Lung (tissue), 12 donors: Measurements from ENCODE around the gene SLC1A7. TPM values are rescaled to one million over a fixed set of nuclear protein-coding genes. Genes with fewer than 3 reads are reported as not detected.

Experiments
- ATAC-seq: fragments of 200-7000 bp; cut with Tn5 transposase; one replicate; pipeline ENCODE4 v1.9.1; 2020; ENCODE audit warnings: moderate number of reproducible peaks; ENCODE audit not compliant: insufficient read depth, low FRiP score
- DNase-seq, 3 donors: peaks; one replicate each; pipeline ENCODE4 v3.0.0-alpha.2; 2013 to 2017
- H3K27ac ChIP-seq, 2 donors: one replicate each; pipeline ENCODE4 v1.5.1; 2013; ENCODE audit warnings: mild to moderate bottlenecking in 2 of 2, moderate library complexity in 2 of 2, control low read depth in 1 of 2, inconsistent platforms in 1 of 2, low read depth in 1 of 2, low read length in 1 of 2
- H3K27me3 ChIP-seq, 3 donors: one replicate each; pipeline ENCODE4 v1.5.1; 2013; ENCODE audit warnings: low read length in 2 of 3; ENCODE audit not compliant: control insufficient read depth in 3 of 3, insufficient read depth in 3 of 3
- H3K36me3 ChIP-seq, 4 donors: one replicate each; pipeline ENCODE4 v1.5.1; 2013; ENCODE audit warnings: low read length in 4 of 4, mild to moderate bottlenecking in 1 of 4, moderate library complexity in 1 of 4; ENCODE audit not compliant: control insufficient read depth in 4 of 4, insufficient read depth in 4 of 4
- H3K4me1 ChIP-seq, 5 donors: one replicate each; pipeline ENCODE4 v1.5.1; 2013; ENCODE audit warnings: low read length in 5 of 5, mild to moderate bottlenecking in 2 of 5, moderate library complexity in 1 of 5; ENCODE audit not compliant: control insufficient read depth in 5 of 5, insufficient read depth in 5 of 5
- H3K4me3 ChIP-seq: one replicate; pipeline ENCODE4 v1.5.1; 2013; ENCODE audit warnings: mild to moderate bottlenecking, control low read depth, moderate library complexity
- H3K9ac ChIP-seq, 2 donors: one replicate each; pipeline ENCODE4 v1.5.1; 2013; ENCODE audit warnings: low read length in 2 of 2, control low read depth in 1 of 2; ENCODE audit not compliant: insufficient read depth in 1 of 2
- H3K9me3 ChIP-seq, 4 donors: one replicate each; pipeline ENCODE4 v1.5.1; 2013; ENCODE audit warnings: low read length in 3 of 4, mild to moderate bottlenecking in 1 of 4, moderate library complexity in 1 of 4; ENCODE audit not compliant: control insufficient read depth in 4 of 4, insufficient read depth in 3 of 4
- CTCF ChIP-seq: IDR thresholded peaks from 2 replicates; pipeline ENCODE4 v1.5.1; 2012; ENCODE audit warnings: mild to moderate bottlenecking; ENCODE audit errors: control extremely low read depth, extremely low read depth
- WGBS, 2 donors: extraction: QIAGEN DNeasy Blood & Tissue Kit; methylation state at CpG; one replicate each; pipeline ENCODE4 v1.1.7; 2013; 5-methylcytosine and 5-hydroxymethylcytosine counted together
- polyA plus RNA-seq, 2 donors: library from polyadenylated mRNA; stranded (reverse); fragments of 200-250 nt; gene quantifications; one replicate each; pipeline ENCODE4 v1.2.1, GENCODE V29; 2013
- total RNA-seq, 2 donors: library from RNA; depleted of rRNA in 1 of 2; stranded (reverse); fragments of >200 nt in 1 of 2; gene quantifications; one replicate each; pipeline ENCODE4 v1.2.1, GENCODE V29; 2014 to 2021
- donor health status: control.
- donor health status: control.
- donor health status: Bipolar disorder and iron deficiency.
- donor health status: healthy.
- donor health status: DM: yes; HTN: yes; CAD: no.

SLC1A7 gene
- total and polyA plus RNA-seq, 4 donors, result 0.14 to 0.81 (median 0.38) TPM

GRCh38 chr1:53065391-53065790, 77.0 kb downstream of the SLC1A7 start:
- H3K4me3 ChIP-seq, result no peak overlapping the region
- H3K9me3 ChIP-seq, result no peaks in the 10 kb centered on the region
- H3K36me3 ChIP-seq, result peaks cover 0 to 5% (median 0%) of the 10 kb centered on the region in 4 donors
- H3K27me3 ChIP-seq, result peaks cover 0 to 15% (median 0%) of the 10 kb centered on the region in 3 donors
- H3K9ac ChIP-seq, result no peak overlapping the region
- ATAC-seq (no peak), DNase-seq (no peak)
- no peak for TF ChIP-seq CTCF
- no peak overlapping the region for H3K27ac ChIP-seq
- peaks cover 0 to 34% (median 9%) of the 10 kb centered on the region in 5 donors for H3K4me1 ChIP-seq
- WGBS, 2 donors, result 96 to 98% methylated on average over 7 of the region's 7 CpGs

- no peaks in the 10 kb centered on the region for H3K9me3 ChIP-seq
- ATAC-seq (no peak), DNase-seq (no peak)
- H3K27me3 ChIP-seq, result peaks cover 0 to 15% (median 0%) of the 10 kb centered on the region in 3 donors
- H3K4me1 ChIP-seq, result peaks cover 0 to 35% (median 9%) of the 10 kb centered on the region in 5 donors
- WGBS, 2 donors, result 93% methylated on average over 9 of the region's 9 CpGs
- no peak overlapping the region for H3K4me3 ChIP-seq
- no peaks in the 10 kb centered on the region for H3K36me3 ChIP-seq
- no peak for TF ChIP-seq CTCF
- no peak overlapping the region for H3K27ac ChIP-seq
- no peak overlapping the region for H3K9ac ChIP-seq
Measured at GRCh38 chr1:53063744-53064515, 78.5 kb downstream of the SLC1A7 start.

- 18 to 20% methylated on average over 60 to 61 of the region's 61 CpGs for whole genome bisulfite sequencing, 2 donors
- Histone ChIP-seq H3K36me3 (no peaks in the 10 kb centered on the region), H3K4me3 (peak overlapping the region; percentile 29), H3K27me3 (peaks cover 0 to 15% (median 0%) of the 10 kb centered on the region in 3 donors), H3K27ac (no peak overlapping the region), H3K9ac (no peak overlapping the region), H3K9me3 (no peaks in the 10 kb centered on the region), H3K4me1 (peaks cover 0 to 44% (median 9%) of the 10 kb centered on the region in 5 donors)
- ATAC-seq (no peak), DNase-seq (no peak)
- TF ChIP-seq CTCF, result no peak
Measured at GRCh38 chr1:53062708-53063591, 79.5 kb downstream of the SLC1A7 start.
